Measurements from ENCODE around the gene KREMEN2.
"Not testable (repeated sequence)": the region's sequence is repeated elsewhere in the genome, so short reads cannot be mapped to it uniquely, and the experiment has no call there.

The KREMEN2 gene

DNA sequence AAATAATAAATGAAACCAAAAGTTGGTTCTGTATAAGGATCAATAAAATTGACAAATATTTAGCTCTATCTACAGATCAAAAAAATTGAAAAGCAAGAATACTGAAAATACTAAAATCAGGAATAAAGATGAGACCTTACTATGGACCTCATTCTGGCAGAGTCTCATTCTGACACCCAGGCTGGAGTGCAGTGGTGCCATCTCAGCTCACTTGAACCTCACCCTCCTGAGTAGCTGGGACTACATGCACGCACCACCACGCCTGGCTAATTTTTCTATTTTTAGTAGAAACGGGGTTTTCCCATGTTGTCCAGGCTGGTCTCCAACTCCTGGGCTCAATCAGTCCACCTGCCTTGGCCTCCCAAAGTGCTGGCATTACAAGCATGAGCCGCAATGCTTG lies 22.0 kb upstream of the KREMEN2 start:
- TF ChIP-seq, protein P1, sequence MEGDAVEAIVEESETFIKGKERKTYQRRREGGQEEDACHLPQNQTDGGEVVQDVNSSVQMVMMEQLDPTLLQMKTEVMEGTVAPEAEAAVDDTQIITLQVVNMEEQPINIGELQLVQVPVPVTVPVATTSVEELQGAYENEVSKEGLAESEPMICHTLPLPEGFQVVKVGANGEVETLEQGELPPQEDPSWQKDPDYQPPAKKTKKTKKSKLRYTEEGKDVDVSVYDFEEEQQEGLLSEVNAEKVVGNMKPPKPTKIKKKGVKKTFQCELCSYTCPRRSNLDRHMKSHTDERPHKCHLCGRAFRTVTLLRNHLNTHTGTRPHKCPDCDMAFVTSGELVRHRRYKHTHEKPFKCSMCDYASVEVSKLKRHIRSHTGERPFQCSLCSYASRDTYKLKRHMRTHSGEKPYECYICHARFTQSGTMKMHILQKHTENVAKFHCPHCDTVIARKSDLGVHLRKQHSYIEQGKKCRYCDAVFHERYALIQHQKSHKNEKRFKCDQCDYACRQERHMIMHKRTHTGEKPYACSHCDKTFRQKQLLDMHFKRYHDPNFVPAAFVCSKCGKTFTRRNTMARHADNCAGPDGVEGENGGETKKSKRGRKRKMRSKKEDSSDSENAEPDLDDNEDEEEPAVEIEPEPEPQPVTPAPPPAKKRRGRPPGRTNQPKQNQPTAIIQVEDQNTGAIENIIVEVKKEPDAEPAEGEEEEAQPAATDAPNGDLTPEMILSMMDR (IDR thresholded peaks at IDR 0.05; ENCODE audit: low read depth, low read length, missing control alignments): no peak

GRCh38 chr16:2943716-2944115 lies 20.4 kb upstream of the KREMEN2 start:
- H3K4me3 ChIP-seq (ENCODE audit: low read depth, low read length); DNase-seq (ENCODE audit: low read depth); in situ Hi-C loops (cut with HindIII; ENCODE audit: low sequenced_read_pairs): not testable (repeated sequence)

More for the DNA sequence above, 22.0 kb upstream of the KREMEN2 start:
- H3K4me3 ChIP-seq (ENCODE audit: low read depth, low read length): no peak overlapping the region
- in situ Hi-C loops (cut with HindIII; ENCODE audit: low sequenced_read_pairs): no loop called here
- no peak for DNase-seq (ENCODE audit: low read depth)

GRCh38 chr16:2946649-2947048 lies 17.4 kb upstream of the KREMEN2 start:
- H3K4me3 ChIP-seq (ENCODE audit: low read depth, low read length): no peak overlapping the region
- in situ Hi-C loops (cut with HindIII; ENCODE audit: low sequenced_read_pairs): no loop called here
- TF ChIP-seq, protein P1 (IDR thresholded peaks at IDR 0.05; ENCODE audit: low read depth, low read length, missing control alignments): no peak
- DNase-seq (ENCODE audit: low read depth): no peak

GRCh38 chr16:2948807-2949704 lies 15.0 kb upstream of the KREMEN2 start:
- H3K4me3 ChIP-seq (ENCODE audit: low read depth, low read length): no peak overlapping the region
- no peak for DNase-seq (ENCODE audit: low read depth)
- in situ Hi-C loops (cut with HindIII; ENCODE audit: low sequenced_read_pairs): no loop called here
- TF ChIP-seq, protein P1 (IDR thresholded peaks at IDR 0.05; ENCODE audit: low read depth, low read length, missing control alignments): no peak

DNA sequence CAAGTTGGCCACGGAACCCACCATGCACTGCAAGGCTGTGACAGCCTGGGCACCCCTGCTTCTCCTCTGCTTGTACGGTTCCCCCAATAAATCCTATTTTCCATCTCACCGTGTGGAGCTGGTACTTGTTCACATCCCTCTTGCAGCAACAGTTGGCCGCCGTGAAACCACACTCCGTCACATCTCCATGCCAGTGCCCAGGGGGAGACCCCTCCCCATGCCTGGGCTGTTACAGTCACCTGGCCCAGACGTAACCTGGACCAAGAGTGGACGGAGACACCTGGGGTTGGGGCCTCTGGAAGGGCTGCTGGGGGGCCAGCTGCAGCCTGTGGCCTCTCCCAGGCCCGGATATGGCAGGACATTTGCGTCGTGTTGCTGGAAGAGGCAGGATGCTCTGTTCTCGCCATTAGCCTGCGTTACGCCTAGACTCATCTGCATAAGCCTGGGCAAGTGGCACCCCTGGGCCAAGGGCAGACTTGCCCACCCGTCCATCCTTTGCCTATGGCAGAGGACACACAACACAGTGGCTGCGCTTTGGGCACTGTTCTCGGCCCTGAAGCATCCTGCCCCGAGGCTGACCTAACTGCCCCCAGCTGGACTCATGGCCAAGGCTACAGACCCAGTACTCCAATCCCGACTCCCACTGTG lies 14.2 kb upstream of the KREMEN2 start:
- no peak for DNase-seq (ENCODE audit: low read depth)
- TF ChIP-seq, protein P1 (IDR thresholded peaks at IDR 0.05; ENCODE audit: low read depth, low read length, missing control alignments): no peak
- in situ Hi-C loops (cut with HindIII; ENCODE audit: low sequenced_read_pairs): no loop called here
- H3K4me3 ChIP-seq (ENCODE audit: low read depth, low read length): no peak overlapping the region

DNA sequence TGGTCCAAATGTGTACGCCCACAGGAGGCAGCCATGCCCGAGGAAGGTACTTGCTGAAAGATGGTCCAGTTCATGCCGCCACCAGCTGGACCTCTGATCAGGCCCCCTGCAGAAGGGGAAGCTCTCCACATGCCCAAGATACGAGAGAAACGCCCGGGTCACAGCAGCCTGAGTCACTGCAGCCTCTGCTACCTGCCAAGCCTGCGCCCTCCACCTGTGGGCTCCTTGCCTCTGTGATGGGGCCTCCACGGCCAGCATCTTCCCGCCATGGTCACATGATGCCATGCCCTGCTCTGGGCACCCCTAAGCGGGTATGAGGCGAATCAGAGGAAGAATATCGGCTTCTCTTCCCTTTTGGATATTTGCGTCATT lies 13.7 kb upstream of the KREMEN2 start:
- in situ Hi-C loops (cut with HindIII; ENCODE audit: low sequenced_read_pairs): no loop called here
- DNase-seq (ENCODE audit: low read depth): no peak
- TF ChIP-seq, protein P1 (IDR thresholded peaks at IDR 0.05; ENCODE audit: low read depth, low read length, missing control alignments): no peak
- H3K4me3 ChIP-seq (ENCODE audit: low read depth, low read length): no peak overlapping the region

DNA sequence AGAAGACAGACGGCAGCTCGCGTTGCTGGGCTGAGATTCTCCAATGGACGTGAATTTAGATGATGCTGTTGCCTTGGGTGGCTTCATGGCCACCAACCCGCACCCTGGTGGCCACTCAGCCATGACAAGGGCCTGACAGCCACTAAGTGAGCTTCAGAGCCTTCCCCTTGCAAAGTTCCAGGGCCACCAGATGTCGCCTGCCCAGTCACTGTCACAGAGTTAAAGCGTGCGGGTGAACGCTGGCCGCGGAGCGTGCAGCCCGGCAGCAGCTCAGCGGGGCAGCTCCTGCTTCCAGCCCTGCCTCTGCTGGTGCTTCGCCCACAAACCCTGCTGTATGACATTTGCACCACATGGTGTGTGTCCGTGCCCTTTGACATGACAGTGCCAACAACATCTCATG lies 13.3 kb upstream of the KREMEN2 start:
- no peak for DNase-seq (ENCODE audit: low read depth)
- TF ChIP-seq, protein P1 (IDR thresholded peaks at IDR 0.05; ENCODE audit: low read depth, low read length, missing control alignments): no peak
- in situ Hi-C loops (cut with HindIII; ENCODE audit: low sequenced_read_pairs): no loop called here

More for the DNA sequence above, 13.3 kb upstream of the KREMEN2 start:
- no peak overlapping the region for H3K4me3 ChIP-seq (ENCODE audit: low read depth, low read length)

Measured in astrocyte of the cerebellum (primary cell).